Ovary (tissue), 9 donors: Measurements from ENCODE around the gene ENPP3. TPM values are rescaled to one million over a fixed set of nuclear protein-coding genes. Genes with fewer than 3 reads are reported as not detected.

Experiments
- DNase-seq, 5 donors: peaks; one replicate each; pipeline ENCODE4 v3.0.0-alpha.2; 2019 to 2020
- H3K27ac ChIP-seq, 2 donors: fragments of 200-600 bp; one replicate each; pipeline versions ENCODE4 v1.5.1 to v1.8.0; 2019 to 2022
- H3K27me3 ChIP-seq: fragments of 200-600 bp; one replicate; pipeline ENCODE4 v1.8.0; 2022
- H3K36me3 ChIP-seq: fragments of 200-600 bp; sonication (generic); one replicate; pipeline ENCODE4 v1.5.1; 2019
- H3K4me1 ChIP-seq: one replicate; pipeline ENCODE4 v1.8.1; 2013; ENCODE audit warnings: mild to moderate bottlenecking, moderate library complexity; ENCODE audit not compliant: insufficient read depth
- H3K4me3 ChIP-seq: fragments of 200-600 bp; sonication (generic); one replicate; pipeline ENCODE4 v1.5.1; 2017
- H3K9me3 ChIP-seq, 2 donors: fragments of 200-600 bp in 1 of 2; sonication (generic) in 1 of 2; one replicate each; pipeline versions ENCODE4 v1.5.1 to v1.8.1; 2013 to 2019; ENCODE audit warnings: mild to moderate bottlenecking in 1 of 2, moderate library complexity in 1 of 2
- EP300 ChIP-seq: sonication (generic); formaldehyde crosslinking; IDR thresholded peaks from one replicate; pipeline ENCODE4 v1.6.1; 2017; ENCODE audit warnings: antibody characterized with exemption
- POLR2A ChIP-seq: fragments of 450-650 bp; IDR thresholded peaks from one replicate; pipeline ENCODE4 v1.6.1; 2017; ENCODE audit warnings: antibody characterized with exemption, mild to moderate bottlenecking, moderate library complexity
- WGBS, 3 donors: extraction: QIAGEN DNeasy Blood & Tissue Kit in 1 of 3; methylation state at CpG; one replicate each; pipeline versions ENCODE4 v1.1.5 to v1.1.7; 2013 to 2017; 5-methylcytosine and 5-hydroxymethylcytosine counted together
- intact Hi-C, 4 donors: fragments of 100-400 bp; cut with DNase I; formaldehyde crosslinking; loops; one replicate each; pipeline versions ENCODE4 v1.11.0 to v1.15.1; 2022 to 2023
- polyA plus RNA-seq, 2 donors: library from polyadenylated mRNA; stranded (reverse); fragments of 200-250 nt in 1 of 2; fragments of 350-450 nt in 1 of 2; fragmentation: Illumina TruSeq in 1 of 2; extraction: RNeasy Lipid Tissue Mini Kit (QIAGEN cat#74804) in 1 of 2; gene quantifications; one replicate each; pipeline ENCODE4 v1.2.3, GENCODE V29; 2013 to 2014
- total RNA-seq, 7 donors: library from RNA; depleted of rRNA in 2 of 7; stranded (reverse); fragments of >200 nt in 2 of 7; fragmentation: NEBNext Ultra II Directional in 3 of 7; extraction: Animal tissue kit (Norgen Biotek cat#: 25700) in 3 of 7; gene quantifications; one replicate each; pipeline versions ENCODE4 v1.1.0 to v1.2.4, GENCODE V29; 2016 to 2023
- TF ChIP-seq, protein P1 (sequence below), 3 donors: fragments of 450-650 bp in 2 of 3; fragments of 200-600 bp in 1 of 3; IDR thresholded peaks; one replicate each; pipeline versions ENCODE4 v1.5.1 to v1.8.0; 2016 to 2022; ENCODE audit warnings: antibody characterized with exemption in 3 of 3, mild to moderate bottlenecking in 1 of 3
- donor health status: DM: no; HTN: no; CAD: no; lungs with moderate emphysema.
- donor health status: DM: no; HTN: no; CAD: no.
- donor health status: Bipolar disorder and iron deficiency.
- donor health status: DM: yes; HTN: yes; CAD: no.
- donor health status: DM: no; HTN: no; CAD: no.
- donor health status: DM: yes; HTN: yes; CAD: no.

The ENPP3 gene
- total and polyA plus RNA-seq, 9 donors, result 0.41 to 3.9 (median 1.4) TPM

DNA sequence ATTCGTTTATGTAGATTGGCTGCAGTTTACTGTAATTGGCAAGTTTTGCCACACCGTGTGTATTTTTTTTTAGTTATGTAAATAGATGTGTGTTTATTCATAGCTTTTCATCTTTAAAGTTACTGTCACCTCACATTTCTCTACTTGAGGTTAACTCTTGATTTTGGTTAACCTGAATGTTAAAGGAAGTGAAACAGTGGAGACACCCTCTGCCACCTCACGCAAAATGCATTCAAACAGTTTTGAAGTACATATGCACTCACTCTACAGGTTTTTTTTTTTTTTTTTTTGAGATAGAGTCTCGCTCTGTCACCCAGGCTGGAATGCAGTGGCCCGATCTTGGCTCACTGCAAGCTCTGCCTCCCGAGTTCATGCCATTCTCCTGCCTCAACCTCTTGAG lies 46.4 kb downstream of the ENPP3 start:
- Histone ChIP-seq H3K4me1 (no peaks in the 10 kb centered on the region), H3K4me3 (no peak overlapping the region), H3K36me3 (no peaks in the 10 kb centered on the region), H3K9me3 (no peaks in the 10 kb centered on the region), H3K27ac (no peak overlapping the region), H3K27me3 (no peaks in the 10 kb centered on the region)
- intact Hi-C loops, result no loop called here
- DNase-seq, result no peak
- TF ChIP-seq POLR2A, result no peak
- TF ChIP-seq, protein P1, sequence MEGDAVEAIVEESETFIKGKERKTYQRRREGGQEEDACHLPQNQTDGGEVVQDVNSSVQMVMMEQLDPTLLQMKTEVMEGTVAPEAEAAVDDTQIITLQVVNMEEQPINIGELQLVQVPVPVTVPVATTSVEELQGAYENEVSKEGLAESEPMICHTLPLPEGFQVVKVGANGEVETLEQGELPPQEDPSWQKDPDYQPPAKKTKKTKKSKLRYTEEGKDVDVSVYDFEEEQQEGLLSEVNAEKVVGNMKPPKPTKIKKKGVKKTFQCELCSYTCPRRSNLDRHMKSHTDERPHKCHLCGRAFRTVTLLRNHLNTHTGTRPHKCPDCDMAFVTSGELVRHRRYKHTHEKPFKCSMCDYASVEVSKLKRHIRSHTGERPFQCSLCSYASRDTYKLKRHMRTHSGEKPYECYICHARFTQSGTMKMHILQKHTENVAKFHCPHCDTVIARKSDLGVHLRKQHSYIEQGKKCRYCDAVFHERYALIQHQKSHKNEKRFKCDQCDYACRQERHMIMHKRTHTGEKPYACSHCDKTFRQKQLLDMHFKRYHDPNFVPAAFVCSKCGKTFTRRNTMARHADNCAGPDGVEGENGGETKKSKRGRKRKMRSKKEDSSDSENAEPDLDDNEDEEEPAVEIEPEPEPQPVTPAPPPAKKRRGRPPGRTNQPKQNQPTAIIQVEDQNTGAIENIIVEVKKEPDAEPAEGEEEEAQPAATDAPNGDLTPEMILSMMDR (IDR thresholded peaks at IDR 0.05), result no peak
- TF ChIP-seq EP300, result no peak
- WGBS, 3 donors, result 79 to 88% (median 85%) methylated on average over 6 of the region's 6 CpGs

DNA sequence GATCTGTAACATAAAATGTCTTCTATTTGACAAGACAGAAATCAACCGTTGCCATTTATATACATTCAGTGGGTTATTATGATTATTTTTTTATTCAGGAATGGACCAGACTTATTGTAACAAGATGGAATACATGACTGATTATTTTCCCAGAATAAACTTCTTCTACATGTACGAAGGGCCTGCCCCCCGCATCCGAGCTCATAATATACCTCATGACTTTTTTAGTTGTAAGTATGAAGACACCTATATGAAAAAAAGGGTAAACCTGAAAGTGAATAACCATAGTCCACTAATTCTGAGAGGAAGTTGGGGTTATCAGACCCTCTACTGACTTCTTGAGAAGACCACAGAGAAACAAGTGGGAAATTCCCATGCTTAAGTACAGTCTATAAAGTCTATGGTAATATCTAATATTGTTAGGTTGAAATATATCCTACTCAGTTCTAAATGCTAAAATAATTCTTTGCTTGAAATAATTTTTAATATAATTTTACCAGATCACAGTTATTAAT lies 48.2 kb downstream of the ENPP3 start:
- Histone ChIP-seq H3K9me3 (no peaks in the 10 kb centered on the region), H3K36me3 (no peaks in the 10 kb centered on the region), H3K27me3 (no peaks in the 10 kb centered on the region), H3K27ac (no peak overlapping the region), H3K4me1 (no peaks in the 10 kb centered on the region), H3K4me3 (no peak overlapping the region)
- DNase-seq, result no peak
- TF ChIP-seq POLR2A, result no peak
- no peak for TF ChIP-seq EP300
- TF ChIP-seq, protein P1 (IDR thresholded peaks at IDR 0.05), result no peak
- intact Hi-C loops, result no loop called here
- 94 to 95% (median 95%) methylated on average over 4 of the region's 4 CpGs for WGBS, 3 donors

DNA sequence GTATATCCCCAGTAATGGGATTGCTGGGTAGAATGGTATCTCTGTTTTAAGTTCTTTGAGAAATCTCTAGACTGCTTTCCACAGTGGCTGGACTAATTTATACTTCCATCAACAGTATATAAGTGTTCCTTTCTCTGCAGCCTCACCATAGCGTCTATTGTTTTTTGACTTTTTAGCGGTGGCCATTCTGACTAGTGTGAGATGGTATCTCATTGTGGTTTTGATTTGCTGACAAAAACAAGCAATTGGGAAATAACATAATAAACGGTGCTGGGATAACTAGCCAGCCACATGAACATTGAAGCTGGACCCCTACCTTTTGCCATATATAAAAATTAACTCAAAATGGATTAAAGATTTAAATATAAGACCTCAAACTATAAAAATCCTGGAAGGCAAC lies 49.9 kb downstream of the ENPP3 start:
- H3K4me1 ChIP-seq, result no peaks in the 10 kb centered on the region
- H3K9me3 ChIP-seq, result no peaks in the 10 kb centered on the region
- 87 to 93% (median 87%) methylated on average over 3 of the region's 3 CpGs for WGBS, 3 donors
- TF ChIP-seq, protein P1 (IDR thresholded peaks at IDR 0.05), result no peak
- no peak for TF ChIP-seq EP300
- no peak for TF ChIP-seq POLR2A
- no peak for DNase-seq
- H3K27me3 ChIP-seq, result no peaks in the 10 kb centered on the region
- no peaks in the 10 kb centered on the region for H3K36me3 ChIP-seq
- H3K27ac ChIP-seq, result no peak overlapping the region
- no peak overlapping the region for H3K4me3 ChIP-seq
- intact Hi-C loops, result no loop called here

DNA sequence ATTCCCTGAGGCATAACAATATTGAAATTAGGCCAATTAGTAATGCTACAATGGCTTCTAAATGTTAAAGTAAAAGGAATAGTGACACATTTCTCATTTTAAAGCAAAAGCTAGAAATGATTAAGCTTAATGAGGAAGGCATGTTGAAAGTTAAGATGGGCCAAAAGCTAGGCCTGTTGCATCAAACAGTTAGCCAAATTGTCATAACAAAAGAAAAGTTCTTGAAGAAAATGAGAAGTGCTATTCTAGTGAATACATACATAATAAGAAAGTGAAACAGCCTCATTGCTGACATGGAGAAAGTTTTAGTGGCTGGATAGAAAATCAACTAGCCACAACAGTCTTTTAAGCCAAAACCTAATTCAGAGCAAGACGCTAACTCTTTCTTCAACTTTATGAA lies 51.2 kb downstream of the ENPP3 start:
- no peak for DNase-seq
- H3K27me3 ChIP-seq, result no peaks in the 10 kb centered on the region
- WGBS, 3 donors, result 88 to 97% (median 94%) methylated on average over 1 of the region's 1 CpG
- no peak overlapping the region for H3K4me3 ChIP-seq
- intact Hi-C loops, result no loop called here
- TF ChIP-seq, protein P1 (IDR thresholded peaks at IDR 0.05), result no peak
- TF ChIP-seq EP300 (no peak), POLR2A (no peak)
- H3K9me3 ChIP-seq, result no peaks in the 10 kb centered on the region
- H3K36me3 ChIP-seq, result no peaks in the 10 kb centered on the region
- no peaks in the 10 kb centered on the region for H3K4me1 ChIP-seq
- no peak overlapping the region for H3K27ac ChIP-seq
